K562 (cell line): ENCODE data around the gene BTBD2. TPM values are rescaled to one million over a fixed set of nuclear protein-coding genes. Genes with fewer than 3 reads are reported as not detected.

Source experiments
- ARID2 ChIP-seq: fragments of 450-650 bp; IDR thresholded peaks from 2 replicates; pipeline ENCODE4 v1.6.1; 2017; ENCODE audit warnings: antibody characterized with exemption, mild to moderate bottlenecking
- ATF4 ChIP-seq: fragments of 450-650 bp; formaldehyde crosslinking; IDR thresholded peaks from 2 replicates; pipeline ENCODE4 v1.4.0; 2022; ENCODE audit warnings: mild to moderate bottlenecking, moderate library complexity
- BCOR ChIP-seq: fragments of 450-650 bp; IDR thresholded peaks from 2 replicates; pipeline ENCODE4 v1.6.1; 2016
- CREBBP ChIP-seq: IDR thresholded peaks from one replicate; pipeline ENCODE4 v1.6.1; 2012; ENCODE audit warnings: low read depth, mild to moderate bottlenecking, control low read depth, inconsistent platforms, low read length
- MYC ChIP-seq, 2 experiments: fragments of 250-450 bp in 1 of 2; sonication (Bioruptor Pico) in 1 of 2; IDR thresholded peaks; 2 replicates each; pipeline versions ENCODE4 v1.5.1 to v1.6.1; 2012 to 2021; ENCODE audit warnings: low read depth in 2 of 2, borderline replicate concordance in 1 of 2, improper control_type of control experiment in 1 of 2, low read length in 1 of 2, mild to moderate bottlenecking in 1 of 2, moderate library complexity in 1 of 2
- PTBP1 ChIP-seq: fragments of 200-400 bp; formaldehyde crosslinking; IDR thresholded peaks from 2 replicates; pipeline ENCODE4 v1.6.1; 2017; ENCODE audit warnings: low read depth, low read length
- PTRF ChIP-seq: fragments of 450-650 bp; IDR thresholded peaks from 2 replicates; pipeline ENCODE4 v1.6.1; 2016; ENCODE audit warnings: mild to moderate bottlenecking, missing genetic modification characterization, missing compliant biosample characterization
- RERE ChIP-seq: sonication (generic); formaldehyde crosslinking; IDR thresholded peaks from 2 replicates; pipeline ENCODE4 v1.8.0; 2023; ENCODE audit warnings: missing genetic modification reagents, mild to moderate bottlenecking, borderline replicate concordance
- SRF ChIP-seq, 2 experiments: fragments of 250-450, 450-650 bp in 1 of 2; sonication (Bioruptor Pico) in 1 of 2; sonication (generic) in 1 of 2; formaldehyde crosslinking; IDR thresholded peaks; 2 replicates each; pipeline versions ENCODE4 v1.5.0 to v1.5.1; 2020 to 2022; ENCODE audit warnings: mild to moderate bottlenecking in 1 of 2, missing genetic modification reagents in 1 of 2
- ZNF431 ChIP-seq: sonication (generic); formaldehyde crosslinking; IDR thresholded peaks from 2 replicates; pipeline ENCODE4 v1.8.0; 2022; ENCODE audit warnings: mild to moderate bottlenecking, missing genetic modification reagents
- ZNF717 ChIP-seq: fragments of 250-450 bp; sonication (Bioruptor Pico); IDR thresholded peaks from 2 replicates; pipeline ENCODE4 v1.5.0; 2021
- ZNF75A ChIP-seq: fragments of 450-650 bp; formaldehyde crosslinking; IDR thresholded peaks from 2 replicates; pipeline ENCODE4 v1.4.0; 2020; ENCODE audit warnings: mild to moderate bottlenecking
- polyA plus RNA-seq, 8 experiments: library from polyadenylated mRNA; depleted of rRNA in 4 of 8; stranded (reverse) in 5 of 8; unstranded in 3 of 8; fragments of >200 nt; fragmentation: Nextera tagmentation in 2 of 8; fragmentation: Illumina TruSeq in 1 of 8; extraction: Ambion mirVana in 2 of 8; extraction: Trizol in 1 of 8; gene quantifications; 2 replicates each; pipeline versions ENCODE4 v1.2.1 to v1.2.3, GENCODE V29; 2011 to 2014; ENCODE audit warnings: inconsistent platforms in 1 of 8, missing spikeins in 1 of 8
- total RNA-seq, 7 experiments: library from RNA; depleted of rRNA in 6 of 7; stranded (reverse); fragments of >200 nt in 6 of 7; fragmentation: Illumina TruSeq in 2 of 7; extraction: Trizol in 2 of 7; gene quantifications; 2 replicates each; pipeline versions ENCODE4 v1.2.1 to v1.2.3, GENCODE V29; 2011 to 2021; ENCODE audit warnings: low replicate concordance in 1 of 7
- TF ChIP-seq, protein P1 (sequence below): fragments of 450-650 bp; IDR thresholded peaks from 2 replicates; pipeline ENCODE4 v1.6.1; 2016
- TF ChIP-seq, protein P2 (sequence below): fragments of 450-650 bp; IDR thresholded peaks from one replicate; pipeline ENCODE4 v1.6.1; 2018; ENCODE audit warnings: mild to moderate bottlenecking, moderate library complexity; ENCODE audit not compliant: partially characterized antibody

Gene BTBD2
- total and polyA plus RNA-seq, 9 of the 15 experiments (the other 6 are each of a cell fraction or from before 2014, with no cell fraction given) = 0.10 to 15.6 (median 6.9) TPM

DNA sequence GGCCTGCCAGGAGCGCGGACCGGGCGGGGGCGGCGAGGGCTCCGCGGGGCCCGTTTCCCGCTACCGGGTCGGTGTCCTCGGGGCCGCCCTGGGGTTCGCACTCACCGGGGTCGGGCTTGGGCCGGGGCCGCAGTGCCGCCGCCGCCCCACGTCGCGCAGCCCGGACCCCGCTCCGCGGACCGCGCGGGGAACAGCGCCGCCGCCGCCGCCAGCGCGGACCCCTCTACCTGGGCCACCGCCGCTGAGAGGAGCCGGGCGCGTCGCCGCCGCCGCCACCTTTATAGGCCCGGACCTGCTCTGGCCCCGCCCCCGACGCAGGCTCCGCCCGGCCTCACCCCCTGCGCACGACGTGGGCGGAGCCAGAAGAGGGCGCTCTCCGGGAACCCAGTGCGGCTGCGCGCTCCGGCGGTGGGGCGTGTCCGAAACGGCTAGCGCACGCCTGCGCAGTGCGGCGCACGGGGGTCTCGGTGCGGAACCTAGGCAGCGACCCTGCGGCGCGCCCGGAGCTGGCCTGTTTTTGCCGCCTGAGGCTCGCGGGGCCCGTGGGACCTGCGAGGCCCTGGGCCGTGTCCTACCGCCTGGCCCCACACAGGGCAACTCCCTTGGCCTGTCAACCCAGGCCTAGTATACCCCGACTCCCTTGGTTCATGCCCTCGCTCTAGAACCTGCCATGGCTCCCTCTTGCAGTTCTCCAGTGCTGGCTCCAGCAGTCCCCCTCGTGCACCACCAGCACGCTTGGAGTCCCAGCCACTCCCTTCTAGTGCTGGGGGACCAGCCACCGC lies 35.7 kb upstream of the BTBD2 start, which contains the start of gene MKNK2 (continued):
- TF ChIP-seq ATF4 (CRISPR knock-in tag) (no peak), PTRF (tag) (no peak), ARID2 (no peak), ZNF75A (CRISPR knock-in tag) (no peak), ZNF431 (CRISPR knock-in tag) (no peak), PTBP1 (peak; percentile 98), CREBBP (no peak), MYC (IDR thresholded peaks at IDR 0.05; ENCODE audit: low read depth, low read length) (peak; percentile 72), MYC (CRISPR knock-in tag; IDR thresholded peaks at IDR 0.05; ENCODE audit: borderline replicate concordance, low read depth) (no peak; the same call in 1 of the 2 replicates), SRF (CRISPR knock-in tag; IDR thresholded peaks at IDR 0.05) (no peak; a peak in 2 of 4 replicates), ZNF717 (CRISPR knock-in tag) (no peak), RERE (CRISPR knock-in tag) (no peak), BCOR (peak; percentile 100)
- TF ChIP-seq, protein P1, sequence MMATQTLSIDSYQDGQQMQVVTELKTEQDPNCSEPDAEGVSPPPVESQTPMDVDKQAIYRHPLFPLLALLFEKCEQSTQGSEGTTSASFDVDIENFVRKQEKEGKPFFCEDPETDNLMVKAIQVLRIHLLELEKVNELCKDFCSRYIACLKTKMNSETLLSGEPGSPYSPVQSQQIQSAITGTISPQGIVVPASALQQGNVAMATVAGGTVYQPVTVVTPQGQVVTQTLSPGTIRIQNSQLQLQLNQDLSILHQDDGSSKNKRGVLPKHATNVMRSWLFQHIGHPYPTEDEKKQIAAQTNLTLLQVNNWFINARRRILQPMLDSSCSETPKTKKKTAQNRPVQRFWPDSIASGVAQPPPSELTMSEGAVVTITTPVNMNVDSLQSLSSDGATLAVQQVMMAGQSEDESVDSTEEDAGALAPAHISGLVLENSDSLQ = no peak
- TF ChIP-seq, protein P2, sequence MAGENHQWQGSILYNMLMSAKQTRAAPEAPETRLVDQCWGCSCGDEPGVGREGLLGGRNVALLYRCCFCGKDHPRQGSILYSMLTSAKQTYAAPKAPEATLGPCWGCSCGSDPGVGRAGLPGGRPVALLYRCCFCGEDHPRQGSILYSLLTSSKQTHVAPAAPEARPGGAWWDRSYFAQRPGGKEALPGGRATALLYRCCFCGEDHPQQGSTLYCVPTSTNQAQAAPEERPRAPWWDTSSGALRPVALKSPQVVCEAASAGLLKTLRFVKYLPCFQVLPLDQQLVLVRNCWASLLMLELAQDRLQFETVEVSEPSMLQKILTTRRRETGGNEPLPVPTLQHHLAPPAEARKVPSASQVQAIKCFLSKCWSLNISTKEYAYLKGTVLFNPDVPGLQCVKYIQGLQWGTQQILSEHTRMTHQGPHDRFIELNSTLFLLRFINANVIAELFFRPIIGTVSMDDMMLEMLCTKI = no peak
